Fibroblast of skin of left biceps (primary cell): ENCODE measurements around the gene GAL.

ENCODE experiments used
- DNase-seq, 2 experiments: peaks; one replicate each; pipeline ENCODE4 v3.0.0-alpha.2; 2013; ENCODE audit warnings: low read depth in 2 of 2

The GAL gene

GRCh38 chr11:68709062-68709461 is 24.7 kb downstream of the GAL start:
- DNase-seq = no peak

- DNase-seq = no peak
These were observed 26.1 kb downstream of the GAL start for GRCh38 chr11:68710409-68710808.

- no peak for DNase-seq
These were observed 26.8 kb downstream of the GAL start for GRCh38 chr11:68711114-68711513.

- DNase-seq = no peak
These were observed 29.9 kb downstream of the GAL start for GRCh38 chr11:68714060-68714856.

- DNase-seq = no peak
These were observed 31.2 kb downstream of the GAL start for GRCh38 chr11:68715456-68716122.

- no peak for DNase-seq
These were observed 36.7 kb downstream of the GAL start for GRCh38 chr11:68721075-68721474.

- DNase-seq = no peak
These were observed 37.8 kb downstream of the GAL start for GRCh38 chr11:68722143-68722542.

GRCh38 chr11:68724293-68724692 is 39.9 kb downstream of the GAL start:
- DNase-seq = no peak

GRCh38 chr11:68727783-68728182 is 43.4 kb downstream of the GAL start:
- no peak for DNase-seq

GRCh38 chr11:68734111-68734510 is 49.8 kb downstream of the GAL start:
- no peak for DNase-seq

GRCh38 chr11:68735125-68735524 is 50.8 kb downstream of the GAL start:
- DNase-seq = no peak

- no peak for DNase-seq
These were observed 51.3 kb downstream of the GAL start for GRCh38 chr11:68735646-68736045.
